Urothelium cell line (cell line): ENCODE measurements around the gene PRKCE.

Experiments used
- DNase-seq: peaks from one replicate; pipeline ENCODE4 v3.0.0; 2011; ENCODE audit warnings: low spot score, mixed read lengths
- FAIRE-seq: peaks from 2 replicates; lab custom pipeline; 2011; peaks lifted over from hg19 to GRCh38; lab: Jason Lieb, UNC

The PRKCE gene

DNA sequence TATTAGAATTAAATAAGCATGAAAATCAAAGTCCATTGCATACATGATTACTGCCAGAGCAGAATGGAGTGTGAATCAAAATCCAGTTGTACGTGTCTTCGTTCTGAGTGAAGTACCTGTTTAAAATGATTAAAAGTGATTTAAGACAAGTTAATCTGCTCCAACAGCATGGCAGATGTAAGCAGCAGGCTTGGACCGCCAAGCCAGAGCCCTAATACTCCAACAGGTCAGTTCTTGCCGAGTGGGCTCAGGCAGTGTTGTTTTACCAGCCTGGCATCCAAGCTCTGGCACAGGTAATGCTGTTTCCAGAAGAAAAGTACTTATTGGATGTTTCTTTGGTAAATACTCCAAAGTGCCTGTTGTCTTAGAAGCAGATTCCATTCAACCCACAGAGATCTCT is 474.3 kb downstream of the PRKCE start:
- FAIRE-seq (no peak), DNase-seq (no peak)

- DNase-seq (no peak), FAIRE-seq (no peak)
These were observed 475.1 kb downstream of the PRKCE start for GRCh38 chr2:46126571-46126970.

DNA sequence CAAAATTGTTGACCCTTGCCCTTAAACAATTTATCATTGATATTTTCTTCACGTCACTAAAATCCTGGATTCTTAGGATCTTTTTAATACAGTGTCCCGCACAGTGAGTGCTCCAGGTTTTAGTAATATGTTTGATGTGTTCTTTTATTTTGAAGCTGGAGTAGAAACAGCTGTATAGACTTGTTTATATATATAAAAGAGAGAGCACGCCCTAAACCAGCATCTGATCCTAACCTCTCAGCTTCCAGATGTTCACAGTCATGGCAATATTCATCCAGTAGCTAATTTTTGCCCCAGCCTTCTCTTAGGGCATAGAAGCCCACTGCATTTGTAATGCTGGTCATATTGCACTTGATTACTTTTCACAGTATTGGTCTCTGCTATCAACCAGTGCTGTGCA is 475.7 kb downstream of the PRKCE start:
- FAIRE-seq: peak; percentile 62
- no peak for DNase-seq

DNA sequence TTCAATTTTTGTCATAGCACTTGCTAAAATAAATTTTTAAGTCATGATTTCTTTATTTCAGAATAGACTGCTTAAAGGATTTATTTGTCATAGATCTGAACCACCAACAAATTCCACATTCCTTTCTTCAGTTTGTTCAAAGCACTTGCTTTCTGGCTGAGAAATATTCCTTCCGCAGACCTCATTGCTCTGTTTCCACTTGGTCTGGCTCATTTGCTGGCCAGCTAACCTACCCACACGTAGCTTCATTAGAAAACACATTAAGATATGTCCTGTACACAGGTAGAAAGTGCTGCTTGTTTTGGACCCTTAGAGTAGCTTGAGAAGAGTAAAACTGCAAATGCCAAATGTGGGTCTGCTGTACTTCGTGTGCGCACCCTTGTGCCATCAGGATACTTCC is 479.0 kb downstream of the PRKCE start:
- no peak for FAIRE-seq

GRCh38 chr2:46132996-46133395 is 481.5 kb downstream of the PRKCE start:
- DNase-seq (no peak), FAIRE-seq (no peak)

More for the DNA sequence above, 479.0 kb downstream of the PRKCE start:
- no peak for DNase-seq

- no peak for DNase-seq
- no peak for FAIRE-seq
These were observed 483.2 kb downstream of the PRKCE start for GRCh38 chr2:46134531-46135227.

DNA sequence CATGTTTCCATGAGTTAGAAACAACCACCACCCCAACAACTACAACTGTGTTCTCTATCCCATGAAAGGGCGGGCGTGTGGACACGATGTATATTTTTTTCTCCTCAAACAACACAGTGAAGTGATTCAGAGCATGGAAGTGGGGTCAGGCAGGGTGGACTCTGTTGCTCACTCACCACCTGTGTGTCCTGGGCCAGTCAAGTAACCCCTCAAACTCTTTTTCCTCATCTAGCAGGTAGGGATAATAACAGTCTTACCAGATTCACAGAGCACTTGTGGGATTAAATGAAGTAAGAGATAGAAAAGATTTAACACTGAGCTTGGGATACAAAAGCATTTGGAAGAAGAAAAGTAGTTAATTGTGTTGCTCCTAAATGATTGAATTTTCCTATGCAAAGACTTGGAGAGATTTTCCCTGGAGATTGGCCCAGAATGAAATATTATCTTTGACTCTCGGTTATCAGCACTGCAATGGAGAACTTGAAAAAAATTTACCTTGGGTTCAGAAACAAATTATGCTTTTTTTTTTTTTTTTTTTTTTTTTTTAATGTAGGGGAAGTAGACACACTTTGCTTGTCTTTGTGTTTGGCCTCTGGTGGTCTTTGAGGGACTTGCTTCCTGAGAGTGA is 483.9 kb downstream of the PRKCE start:
- no peak for DNase-seq
- FAIRE-seq: no peak

DNA sequence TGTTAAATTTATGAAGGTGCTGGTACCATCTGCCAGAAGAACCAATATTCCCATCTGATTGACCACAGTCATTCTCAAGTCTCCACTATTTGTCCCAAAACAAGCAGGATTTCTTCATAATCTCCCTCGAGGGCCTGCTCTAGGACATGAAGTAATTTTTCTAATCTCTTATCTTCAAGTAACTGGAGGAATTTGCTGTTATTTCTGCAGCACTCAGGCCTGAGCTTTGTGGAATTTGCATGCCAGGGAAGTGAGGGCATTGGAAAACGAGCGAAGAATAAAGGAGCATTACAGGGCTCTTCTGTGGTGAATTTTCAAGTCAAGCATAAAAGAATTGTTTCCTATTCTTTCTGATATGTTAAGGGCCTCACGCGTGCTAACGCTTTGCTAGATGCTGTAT is 484.5 kb downstream of the PRKCE start:
- no peak for FAIRE-seq
- no peak for DNase-seq

DNA sequence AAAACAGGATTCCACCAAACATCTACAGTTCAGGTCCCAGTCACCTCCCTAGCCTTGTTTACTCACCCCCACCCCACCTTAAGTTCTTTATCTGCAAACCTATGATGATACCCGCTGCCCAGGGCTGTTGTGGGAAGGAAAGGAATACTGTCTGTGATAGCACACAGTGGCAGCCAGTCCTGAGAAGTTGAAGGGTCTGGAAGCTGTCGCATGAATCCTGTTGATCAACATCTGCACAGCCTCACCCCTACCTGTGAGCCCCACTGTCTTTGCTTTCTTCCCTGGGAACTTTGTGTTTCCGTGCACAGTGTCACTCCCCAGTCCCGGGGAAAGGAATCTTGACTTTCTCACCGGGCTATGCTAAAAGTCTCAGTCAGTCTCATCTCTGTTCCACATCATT is 485.0 kb downstream of the PRKCE start:
- FAIRE-seq (no peak), DNase-seq (no peak)

DNA sequence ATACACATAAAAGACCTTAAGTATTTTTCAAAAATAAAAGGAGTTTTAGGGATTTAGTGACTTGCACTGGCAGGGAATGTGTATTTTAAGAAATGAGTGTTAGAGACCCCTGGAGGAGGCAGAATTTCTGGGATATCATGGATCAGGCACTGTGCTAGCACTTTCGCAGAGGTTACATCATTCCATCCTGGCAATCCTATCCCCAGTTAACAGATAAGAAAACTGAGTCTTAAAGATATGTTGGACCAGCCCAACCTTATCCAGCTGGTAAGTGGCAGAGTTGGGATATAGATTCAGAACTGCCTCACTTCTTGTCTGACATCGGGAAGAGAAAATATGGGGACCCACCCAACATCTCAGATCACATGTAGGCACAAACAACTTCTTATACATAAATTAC is 485.5 kb downstream of the PRKCE start:
- FAIRE-seq (no peak), DNase-seq (no peak)

- no peak for FAIRE-seq
These were observed 491.3 kb downstream of the PRKCE start for GRCh38 chr2:46142546-46143428.

GRCh38 chr2:46143429-46144132 is 492.1 kb downstream of the PRKCE start:
- DNase-seq: no peak
- no peak for FAIRE-seq

More at GRCh38 chr2:46142546-46143428, 491.3 kb downstream of the PRKCE start:
- no peak for DNase-seq

GRCh38 chr2:46144133-46144800 is 492.8 kb downstream of the PRKCE start:
- FAIRE-seq: no peak
- no peak for DNase-seq

- DNase-seq: no peak
- no peak for FAIRE-seq
These were observed 493.5 kb downstream of the PRKCE start for GRCh38 chr2:46145017-46145416.

DNA sequence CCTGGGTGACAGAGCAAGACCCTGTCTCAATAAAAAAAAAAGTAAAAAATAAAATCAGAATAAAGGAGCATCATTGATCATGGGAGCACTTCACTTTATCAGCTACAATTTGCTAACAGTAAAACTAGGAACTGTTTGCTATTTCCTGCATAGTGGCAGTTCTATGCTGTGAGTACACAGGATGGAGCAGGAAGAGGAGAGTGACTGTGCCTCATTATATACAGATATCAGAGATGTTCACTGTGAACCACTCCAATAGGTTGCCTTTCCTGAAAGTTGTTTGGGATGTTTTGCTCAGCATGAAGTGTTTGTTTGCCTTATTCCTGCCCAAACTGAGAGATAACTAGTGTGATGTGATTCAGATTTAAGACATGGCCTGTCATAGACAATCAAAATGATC is 494.4 kb downstream of the PRKCE start:
- DNase-seq: no peak
- FAIRE-seq: no peak

DNA sequence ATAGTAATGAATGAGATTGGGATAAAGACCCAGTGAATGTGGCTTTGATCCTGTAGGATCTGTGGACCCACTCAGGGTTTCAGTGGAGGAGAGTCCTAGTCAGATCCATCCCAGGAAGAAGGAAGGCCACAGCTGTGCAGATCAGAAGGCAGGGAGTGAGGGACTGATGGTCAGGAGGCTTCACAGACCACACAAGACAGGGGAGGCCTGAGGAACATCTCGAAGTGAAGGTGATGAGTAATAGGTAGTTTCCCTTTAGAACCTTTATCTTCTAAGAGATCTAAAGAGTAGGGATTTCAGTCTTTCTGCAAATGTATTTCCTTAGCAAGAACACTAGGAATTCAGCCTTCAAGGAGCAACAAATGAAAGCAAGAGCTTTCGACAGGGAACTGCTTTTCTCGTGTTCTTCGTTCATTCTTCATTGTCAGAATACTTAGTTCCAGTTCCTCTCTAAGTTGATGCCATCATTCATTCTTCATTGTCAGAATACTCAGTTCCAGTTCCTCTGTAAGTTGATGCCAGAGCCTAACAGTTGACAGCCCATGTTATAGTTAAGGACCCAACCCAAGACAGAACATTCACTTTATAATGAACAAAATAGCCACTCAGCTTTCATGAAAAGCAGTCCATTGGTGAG is 495.5 kb downstream of the PRKCE start:
- no peak for DNase-seq
- no peak for FAIRE-seq

- DNase-seq: no peak
- peak; percentile 23 for FAIRE-seq
These were observed 496.3 kb downstream of the PRKCE start for GRCh38 chr2:46147626-46148368.

GRCh38 chr2:46148369-46148736 is 496.9 kb downstream of the PRKCE start:
- FAIRE-seq (no peak), DNase-seq (no peak)

- DNase-seq (no peak), FAIRE-seq (no peak)
These were observed 499.0 kb downstream of the PRKCE start for GRCh38 chr2:46150445-46150955.
